ENCODE results near the gene UBL3. TPM values are rescaled to one million over a fixed set of nuclear protein-coding genes. Genes with fewer than 3 reads are reported as not detected.

UBL3 gene
- polyA plus RNA-seq, 1 experiment = 24.7 TPM

DNA sequence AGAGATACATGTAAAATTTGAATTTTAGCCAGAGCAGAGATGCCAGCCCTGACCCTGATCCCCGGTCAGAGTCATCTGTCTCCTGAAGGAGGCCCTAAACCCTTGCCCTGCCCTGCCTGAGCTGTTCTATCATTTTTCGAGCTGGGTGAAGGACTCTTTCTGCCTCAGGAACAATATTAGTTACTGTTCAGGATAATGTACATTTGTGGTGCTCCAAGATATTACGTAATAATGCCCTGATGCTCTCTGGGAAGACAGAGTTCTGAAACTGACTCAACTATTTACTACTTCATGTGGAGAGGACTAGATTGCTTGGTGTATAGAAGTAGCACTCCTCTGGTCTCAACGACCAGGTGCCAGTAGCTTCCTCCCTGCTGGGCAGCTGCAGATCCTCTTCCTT lies 37.9 kb upstream of the UBL3 start:
- CTCF ChIA-PET = no interaction called here
- no peak overlapping the region for H3K27ac ChIP-seq (ENCODE audit: low read depth, low read length)
- DNase-seq (ENCODE audit: low read depth, low spot score) = no peak

DNA sequence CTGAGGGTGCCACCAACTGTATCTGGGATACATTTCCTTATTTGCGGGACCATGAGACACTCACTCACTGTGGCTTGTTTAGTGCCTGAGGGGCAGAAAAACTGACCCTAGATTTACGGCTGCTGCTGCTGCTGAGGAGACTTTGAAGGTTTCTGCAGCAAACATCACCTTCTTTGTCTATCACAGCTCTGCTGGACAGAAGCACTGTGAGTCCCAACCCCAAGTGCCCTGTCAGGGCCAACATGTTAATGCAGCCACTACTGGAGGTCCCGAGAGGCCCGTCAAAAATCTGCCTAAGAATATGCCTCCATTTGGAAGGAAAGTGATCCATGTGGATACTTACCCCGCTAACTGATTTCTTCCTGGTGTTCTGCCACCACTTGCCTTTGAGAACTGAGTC lies 37.3 kb upstream of the UBL3 start:
- no peaks in the 10 kb centered on the region for H3K27me3 ChIP-seq (ENCODE audit: control insufficient read depth, insufficient read depth, low read length)
- H3K27ac ChIP-seq (ENCODE audit: low read depth, low read length) = no peak overlapping the region
- no peak overlapping the region for H3K4me3 ChIP-seq (ENCODE audit: low read depth, low read length)
- DNase-seq (ENCODE audit: low read depth, low spot score) = no peak
- CTCF ChIA-PET = no interaction called here
- TF ChIP-seq, protein P1, sequence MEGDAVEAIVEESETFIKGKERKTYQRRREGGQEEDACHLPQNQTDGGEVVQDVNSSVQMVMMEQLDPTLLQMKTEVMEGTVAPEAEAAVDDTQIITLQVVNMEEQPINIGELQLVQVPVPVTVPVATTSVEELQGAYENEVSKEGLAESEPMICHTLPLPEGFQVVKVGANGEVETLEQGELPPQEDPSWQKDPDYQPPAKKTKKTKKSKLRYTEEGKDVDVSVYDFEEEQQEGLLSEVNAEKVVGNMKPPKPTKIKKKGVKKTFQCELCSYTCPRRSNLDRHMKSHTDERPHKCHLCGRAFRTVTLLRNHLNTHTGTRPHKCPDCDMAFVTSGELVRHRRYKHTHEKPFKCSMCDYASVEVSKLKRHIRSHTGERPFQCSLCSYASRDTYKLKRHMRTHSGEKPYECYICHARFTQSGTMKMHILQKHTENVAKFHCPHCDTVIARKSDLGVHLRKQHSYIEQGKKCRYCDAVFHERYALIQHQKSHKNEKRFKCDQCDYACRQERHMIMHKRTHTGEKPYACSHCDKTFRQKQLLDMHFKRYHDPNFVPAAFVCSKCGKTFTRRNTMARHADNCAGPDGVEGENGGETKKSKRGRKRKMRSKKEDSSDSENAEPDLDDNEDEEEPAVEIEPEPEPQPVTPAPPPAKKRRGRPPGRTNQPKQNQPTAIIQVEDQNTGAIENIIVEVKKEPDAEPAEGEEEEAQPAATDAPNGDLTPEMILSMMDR (IDR thresholded peaks at IDR 0.05; ENCODE audit: low read depth, low read length) = no peak
- H3K9me3 ChIP-seq (ENCODE audit: control insufficient read depth, insufficient read depth, low read length) = no peaks in the 10 kb centered on the region
- POLR2A ChIA-PET = no interaction called here

More for the DNA sequence above, 37.9 kb upstream of the UBL3 start:
- H3K9me3 ChIP-seq (ENCODE audit: control insufficient read depth, insufficient read depth, low read length) = no peaks in the 10 kb centered on the region
- POLR2A ChIA-PET = no interaction called here
- no peak overlapping the region for H3K4me3 ChIP-seq (ENCODE audit: low read depth, low read length)
- TF ChIP-seq, protein P1 (IDR thresholded peaks at IDR 0.05; ENCODE audit: low read depth, low read length) = no peak
- H3K27me3 ChIP-seq (ENCODE audit: control insufficient read depth, insufficient read depth, low read length) = no peaks in the 10 kb centered on the region

DNA sequence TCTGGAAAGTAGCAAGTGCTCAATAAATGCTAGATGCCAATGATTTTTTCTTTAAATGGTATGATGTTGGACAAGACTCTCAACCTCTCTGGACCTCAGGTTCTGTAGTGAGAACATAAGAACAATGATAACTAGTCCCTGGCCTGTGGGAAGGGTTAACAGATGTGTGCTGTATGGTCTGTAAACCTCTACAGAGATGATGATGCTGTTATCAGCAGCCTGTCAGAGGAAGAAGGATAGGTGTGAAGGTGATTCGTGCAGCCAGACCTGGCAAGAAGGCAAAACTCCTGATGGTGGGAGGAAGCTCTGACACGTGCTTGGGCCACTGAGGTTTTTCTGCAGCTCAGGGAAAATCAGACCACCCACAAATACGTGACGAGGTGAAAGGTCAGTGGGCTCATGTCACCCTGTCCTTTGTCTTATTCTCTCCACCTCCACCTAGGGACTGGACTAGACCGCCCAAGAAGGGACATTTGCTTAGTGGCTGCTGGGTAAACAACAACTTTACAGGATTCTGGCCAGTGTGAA lies 36.7 kb upstream of the UBL3 start:
- ChIA-PET CTCF (no interaction called here), POLR2A (no interaction called here)
- TF ChIP-seq, protein P1 (IDR thresholded peaks at IDR 0.05; ENCODE audit: low read depth, low read length) = no peak
- Histone ChIP-seq H3K27me3 (ENCODE audit: control insufficient read depth, insufficient read depth, low read length) (no peaks in the 10 kb centered on the region), H3K27ac (ENCODE audit: low read depth, low read length) (no peak overlapping the region), H3K4me3 (ENCODE audit: low read depth, low read length) (no peak overlapping the region), H3K9me3 (ENCODE audit: control insufficient read depth, insufficient read depth, low read length) (no peaks in the 10 kb centered on the region)
- no peak for DNase-seq (ENCODE audit: low read depth, low spot score)

DNA sequence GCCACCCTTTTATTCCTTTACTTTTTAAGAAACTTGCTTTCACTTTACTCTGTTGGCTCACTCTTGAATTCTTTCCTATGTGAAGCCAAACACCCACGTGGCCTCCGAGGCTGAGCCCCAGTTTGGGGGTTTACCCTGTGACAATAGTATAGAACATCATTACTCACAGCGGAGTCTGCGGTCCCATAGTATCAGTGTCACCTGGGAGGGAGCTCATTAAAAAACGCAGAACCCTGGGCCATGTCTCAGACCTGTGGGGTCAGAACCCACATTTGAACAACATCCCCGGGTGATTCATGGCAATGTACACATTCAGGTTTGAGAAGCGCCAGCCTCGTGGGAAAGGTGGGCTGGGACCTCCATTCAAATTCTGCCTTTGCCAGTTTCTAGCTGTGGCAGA lies 36.0 kb upstream of the UBL3 start:
- CTCF ChIA-PET = interaction anchor here (0.7 kb wide), 2 partner anchors 349 to 418 kb away, joined by 3 to 4 read pairs; no protein-coding TSS in a partner anchor
- TF ChIP-seq, protein P1 (IDR thresholded peaks at IDR 0.05; ENCODE audit: low read depth, low read length) = no peak
- no peak overlapping the region for H3K27ac ChIP-seq (ENCODE audit: low read depth, low read length)

DNA sequence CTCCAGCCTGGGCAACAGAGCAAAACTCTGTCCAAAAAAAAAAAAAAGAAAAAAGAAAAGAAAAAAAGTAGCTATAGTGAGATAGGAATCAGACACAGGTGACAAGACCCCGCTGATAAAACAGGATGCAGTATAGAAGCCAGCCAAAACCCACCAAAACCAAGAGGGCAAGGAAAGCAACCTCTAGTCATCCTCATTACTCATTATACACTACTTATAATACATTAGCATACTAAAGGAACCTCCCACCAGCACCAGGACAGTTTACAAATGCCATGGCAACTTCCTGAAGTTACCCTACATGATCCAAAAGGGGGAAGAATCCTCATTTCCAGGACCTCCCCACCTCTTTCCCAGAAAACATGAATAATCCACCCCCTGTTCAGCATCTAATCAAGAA lies 35.6 kb upstream of the UBL3 start:
- ChIA-PET POLR2A (interaction anchor here (0.7 kb wide), 1 partner anchor 94 kb away, joined by 3 read pairs; no protein-coding TSS in a partner anchor), CTCF (interaction anchor here (0.7 kb wide), 2 partner anchors 348 to 419 kb away, joined by 3 to 4 read pairs; no protein-coding TSS in a partner anchor)
- no peak for DNase-seq (ENCODE audit: low read depth, low spot score)
- Histone ChIP-seq H3K9me3 (ENCODE audit: control insufficient read depth, insufficient read depth, low read length) (no peaks in the 10 kb centered on the region), H3K27me3 (ENCODE audit: control insufficient read depth, insufficient read depth, low read length) (no peaks in the 10 kb centered on the region), H3K27ac (ENCODE audit: low read depth, low read length) (no peak overlapping the region), H3K4me3 (ENCODE audit: low read depth, low read length) (no peak overlapping the region)
- TF ChIP-seq, protein P1 (IDR thresholded peaks at IDR 0.05; ENCODE audit: low read depth, low read length) = no peak

More for the DNA sequence above, 36.0 kb upstream of the UBL3 start:
- no peaks in the 10 kb centered on the region for H3K27me3 ChIP-seq (ENCODE audit: control insufficient read depth, insufficient read depth, low read length)
- POLR2A ChIA-PET = interaction anchor here (0.7 kb wide), 1 partner anchor 94 kb away, joined by 3 read pairs; no protein-coding TSS in a partner anchor
- H3K4me3 ChIP-seq (ENCODE audit: low read depth, low read length) = no peak overlapping the region
- DNase-seq (ENCODE audit: low read depth, low spot score) = no peak
- no peaks in the 10 kb centered on the region for H3K9me3 ChIP-seq (ENCODE audit: control insufficient read depth, insufficient read depth, low read length)
